ENCODE measurements around the gene VAC14.

Gene VAC14

GRCh38 chr16:70647441-70648359, 153.3 kb downstream of the VAC14 start:
- no peak for TF ChIP-seq TAF1 (IDR thresholded peaks at IDR 0.05; ENCODE audit: borderline replicate concordance, insufficient read depth, low read length)
- no peak for TF ChIP-seq REST (IDR thresholded peaks at IDR 0.05; ENCODE audit: insufficient read depth in 1 of 2, low read depth in 2 of 2, low read length in 2 of 2)
- no peak for TF ChIP-seq POLR2AphosphoS5 (IDR thresholded peaks at IDR 0.05; ENCODE audit: low read depth, low read length)
- TF ChIP-seq SIN3A (IDR thresholded peaks at IDR 0.05; ENCODE audit: borderline replicate concordance, insufficient read depth, low read length) = no peak
- no peak for TF ChIP-seq FOXP2 (optimal IDR thresholded peaks at IDR 0.05; ENCODE audit: borderline replicate concordance, extremely low read depth, extremely low read length, insufficient read depth)

GRCh38 chr16:70646260-70647241, 154.4 kb downstream of the VAC14 start, which contains the start of gene IL34:
TSS of gene IL34 (plus strand) at chr16:70646559. CDS start at chr16:70646948, 389 bp downstream.
- no peak for TF ChIP-seq FOXP2 (optimal IDR thresholded peaks at IDR 0.05; ENCODE audit: borderline replicate concordance, extremely low read depth, extremely low read length, insufficient read depth)
- no peak for TF ChIP-seq POLR2AphosphoS5 (IDR thresholded peaks at IDR 0.05; ENCODE audit: low read depth, low read length)
- no peak for TF ChIP-seq REST (IDR thresholded peaks at IDR 0.05; ENCODE audit: insufficient read depth in 1 of 2, low read depth in 2 of 2, low read length in 2 of 2)
- no peak for TF ChIP-seq SIN3A (IDR thresholded peaks at IDR 0.05; ENCODE audit: borderline replicate concordance, insufficient read depth, low read length)
- no peak for TF ChIP-seq TAF1 (IDR thresholded peaks at IDR 0.05; ENCODE audit: borderline replicate concordance, insufficient read depth, low read length)

- TF ChIP-seq REST (IDR thresholded peaks at IDR 0.05; ENCODE audit: insufficient read depth in 1 of 2, low read depth in 2 of 2, low read length in 2 of 2) (no peak), POLR2AphosphoS5 (IDR thresholded peaks at IDR 0.05; ENCODE audit: low read depth, low read length) (no peak), TAF1 (IDR thresholded peaks at IDR 0.05; ENCODE audit: borderline replicate concordance, insufficient read depth, low read length) (no peak), SIN3A (IDR thresholded peaks at IDR 0.05; ENCODE audit: borderline replicate concordance, insufficient read depth, low read length) (no peak), FOXP2 (optimal IDR thresholded peaks at IDR 0.05; ENCODE audit: borderline replicate concordance, extremely low read depth, extremely low read length, insufficient read depth) (no peak)
Observed at GRCh38 chr16:70644763-70645597, 156.0 kb downstream of the VAC14 start.

- TF ChIP-seq REST (IDR thresholded peaks at IDR 0.05; ENCODE audit: insufficient read depth in 1 of 2, low read depth in 2 of 2, low read length in 2 of 2) (no peak), POLR2AphosphoS5 (IDR thresholded peaks at IDR 0.05; ENCODE audit: low read depth, low read length) (no peak), FOXP2 (optimal IDR thresholded peaks at IDR 0.05; ENCODE audit: borderline replicate concordance, extremely low read depth, extremely low read length, insufficient read depth) (no peak)
Observed at GRCh38 chr16:70642633-70643032, 158.3 kb downstream of the VAC14 start.
